ENCODE measurements around the gene MBOAT7. TPM values are rescaled to one million over a fixed set of nuclear protein-coding genes. Genes with fewer than 3 reads are reported as not detected.
A peak's percentile ranks its signal among the peaks of the same experiment; 100 is the strongest.
"Not testable (repeated sequence)": the region's sequence is repeated elsewhere in the genome, so short reads cannot be mapped to it uniquely, and the experiment has no call there.

MBOAT7 gene
- total RNA-seq, 1 donor from 2014 or later, result 12.0 TPM

GRCh38 chr19:54209058-54209810 lies 19.9 kb upstream of the MBOAT7 start:
- no peak for DNase-seq

- DNase-seq, result no peak
Observed at GRCh38 chr19:54208784-54209057, 19.3 kb upstream of the MBOAT7 start.

GRCh38 chr19:54207983-54208783 lies 18.8 kb upstream of the MBOAT7 start:
- peak; percentile 61 for DNase-seq

- DNase-seq, result no peak
Observed at GRCh38 chr19:54207676-54207982, 18.2 kb upstream of the MBOAT7 start.

- DNase-seq, result not testable (repeated sequence)
Observed at GRCh38 chr19:54207193-54207592, 17.8 kb upstream of the MBOAT7 start.

GRCh38 chr19:54206831-54207177 lies 17.4 kb upstream of the MBOAT7 start:
- no peak for DNase-seq

- DNase-seq, result no peak
Observed at GRCh38 chr19:54206030-54206830, 16.9 kb upstream of the MBOAT7 start.

- DNase-seq, result no peak
Observed at GRCh38 chr19:54204767-54205468, 15.5 kb upstream of the MBOAT7 start.

GRCh38 chr19:54203151-54203611 lies 13.8 kb upstream of the MBOAT7 start:
- no peak for DNase-seq

- DNase-seq, result no peak
Observed at GRCh38 chr19:54201980-54202379, 12.6 kb upstream of the MBOAT7 start.

GRCh38 chr19:54201172-54201701 lies 11.9 kb upstream of the MBOAT7 start:
- no peak for DNase-seq

- no peak for DNase-seq
Observed at GRCh38 chr19:54199401-54199800, 10.0 kb upstream of the MBOAT7 start.

- DNase-seq, result no peak
Observed at GRCh38 chr19:54197121-54197520, 7.7 kb upstream of the MBOAT7 start.

GRCh38 chr19:54196536-54196935 lies 7.2 kb upstream of the MBOAT7 start:
- DNase-seq, result no peak

GRCh38 chr19:54194463-54194862 lies 5.1 kb upstream of the MBOAT7 start:
- not testable (repeated sequence) for DNase-seq

GRCh38 chr19:54193011-54193410 lies 3.6 kb upstream of the MBOAT7 start:
- DNase-seq, result no peak

GRCh38 chr19:54191811-54192453 lies 2.6 kb upstream of the MBOAT7 start:
- DNase-seq, result no peak

GRCh38 chr19:54191011-54191810 lies 1.8 kb upstream of the MBOAT7 start, which contains the start of gene TSEN34:
Gene TSEN34 (plus strand): TSS chr19:54191308. CDS start chr19:54191365, 57 bp downstream.
- DNase-seq, result peak; percentile 96

- peak; percentile 100 for DNase-seq
Observed at GRCh38 chr19:54190503-54191010, 1.2 kb upstream of the MBOAT7 start.

GRCh38 chr19:54189735-54190502 lies 539 bp upstream of the MBOAT7 start:
- peak; percentile 100 for DNase-seq

Measured in tongue (tissue), 2 donors.